BJ (cell line): Measurements from ENCODE around the gene SATB2. TPM values are rescaled to one million over a fixed set of nuclear protein-coding genes. Genes with fewer than 3 reads are reported as not detected.

ENCODE experiments used
- CTCF ChIA-PET: fragments of 350-600 bp; formaldehyde crosslinking; extraction: SDS; loops from one replicate; lab custom pipeline; 2021; ENCODE audit warnings: antibody characterized with exemption, inconsistent platforms; lab: Yijun Ruan, JAX
- POLR2A ChIA-PET: fragments of 300-600 bp; sonication (Branson Sonifier 250); formaldehyde crosslinking; extraction: SDS; loops from one replicate; lab custom pipeline; 2021; ENCODE audit warnings: antibody characterized with exemption; lab: Charles Lee
- DNase-seq: peaks from one replicate; pipeline ENCODE4 v3.0.0-alpha.2; 2011; ENCODE audit warnings: low read depth
- H3K27me3 ChIP-seq: 2 replicates; pipeline ENCODE4 v1.6.0; 2011; ENCODE audit warnings: low read length; ENCODE audit not compliant: control insufficient read depth, insufficient read depth
- H3K36me3 ChIP-seq: 2 replicates; pipeline ENCODE4 v1.5.1; 2011; ENCODE audit warnings: low read length; ENCODE audit not compliant: control insufficient read depth, insufficient read depth
- H3K4me3 ChIP-seq: 2 replicates; pipeline ENCODE4 v1.5.1; 2011; ENCODE audit warnings: low read depth, mild to moderate bottlenecking, control low read depth, low read length
- polyA plus RNA-seq: library from polyadenylated mRNA; depleted of rRNA; stranded (reverse); fragments of >200 nt; gene quantifications from 2 replicates; pipeline ENCODE4 v1.2.3, GENCODE V29; 2011
- TF ChIP-seq, protein P1 (sequence below): IDR thresholded peaks from 2 replicates; pipeline ENCODE4 v1.5.1; 2011; ENCODE audit warnings: low read depth, mild to moderate bottlenecking, control low read depth, inconsistent platforms, low read length, moderate library complexity; ENCODE audit not compliant: insufficient read depth

Gene SATB2
- polyA plus RNA-seq, 1 experiment, result 4.8 TPM

DNA sequence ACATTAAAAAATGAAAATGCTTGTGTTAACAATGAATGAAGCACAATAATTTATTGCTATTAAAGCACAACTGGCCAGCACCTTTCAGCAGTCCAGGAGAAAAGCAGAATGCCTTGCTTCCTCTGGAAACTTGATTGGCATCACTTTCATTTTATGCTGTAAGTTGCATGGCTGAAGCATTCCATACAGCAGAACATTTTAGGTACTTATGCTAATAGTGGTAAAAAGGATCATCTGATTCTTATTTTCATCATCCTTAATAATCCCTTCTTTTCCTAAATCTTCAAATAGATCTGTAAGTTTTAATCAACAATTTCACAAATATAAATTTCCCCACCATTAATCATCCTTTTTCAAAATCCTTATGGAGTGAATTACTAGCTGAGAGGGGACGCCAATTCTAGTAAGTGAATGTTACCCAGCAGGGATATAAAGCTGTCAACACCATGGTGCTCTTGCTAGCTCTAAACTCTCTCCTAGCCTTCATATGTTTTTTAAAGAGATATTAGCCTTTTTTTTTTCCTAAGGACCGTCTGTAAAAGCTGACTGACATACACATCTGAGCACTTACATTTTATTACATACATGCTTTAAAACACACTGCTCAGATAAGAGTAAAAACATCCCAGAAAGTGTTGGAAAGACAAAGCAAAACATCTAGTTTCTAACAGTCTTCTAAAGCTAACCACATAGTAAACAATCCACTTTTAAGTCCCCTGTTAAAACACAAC, 5.3 kb downstream of the SATB2 start:
- ChIA-PET CTCF (interaction anchor here (2.0 kb wide), 1 partner anchor 10 kb away, joined by 7 read pairs; no protein-coding TSS in a partner anchor), POLR2A (no interaction called here)
- no peaks in the 10 kb centered on the region for H3K36me3 ChIP-seq
- TF ChIP-seq, protein P1, sequence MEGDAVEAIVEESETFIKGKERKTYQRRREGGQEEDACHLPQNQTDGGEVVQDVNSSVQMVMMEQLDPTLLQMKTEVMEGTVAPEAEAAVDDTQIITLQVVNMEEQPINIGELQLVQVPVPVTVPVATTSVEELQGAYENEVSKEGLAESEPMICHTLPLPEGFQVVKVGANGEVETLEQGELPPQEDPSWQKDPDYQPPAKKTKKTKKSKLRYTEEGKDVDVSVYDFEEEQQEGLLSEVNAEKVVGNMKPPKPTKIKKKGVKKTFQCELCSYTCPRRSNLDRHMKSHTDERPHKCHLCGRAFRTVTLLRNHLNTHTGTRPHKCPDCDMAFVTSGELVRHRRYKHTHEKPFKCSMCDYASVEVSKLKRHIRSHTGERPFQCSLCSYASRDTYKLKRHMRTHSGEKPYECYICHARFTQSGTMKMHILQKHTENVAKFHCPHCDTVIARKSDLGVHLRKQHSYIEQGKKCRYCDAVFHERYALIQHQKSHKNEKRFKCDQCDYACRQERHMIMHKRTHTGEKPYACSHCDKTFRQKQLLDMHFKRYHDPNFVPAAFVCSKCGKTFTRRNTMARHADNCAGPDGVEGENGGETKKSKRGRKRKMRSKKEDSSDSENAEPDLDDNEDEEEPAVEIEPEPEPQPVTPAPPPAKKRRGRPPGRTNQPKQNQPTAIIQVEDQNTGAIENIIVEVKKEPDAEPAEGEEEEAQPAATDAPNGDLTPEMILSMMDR, result no peak
- no peak overlapping the region for H3K4me3 ChIP-seq
- DNase-seq, result no peak
- no peaks in the 10 kb centered on the region for H3K27me3 ChIP-seq

DNA sequence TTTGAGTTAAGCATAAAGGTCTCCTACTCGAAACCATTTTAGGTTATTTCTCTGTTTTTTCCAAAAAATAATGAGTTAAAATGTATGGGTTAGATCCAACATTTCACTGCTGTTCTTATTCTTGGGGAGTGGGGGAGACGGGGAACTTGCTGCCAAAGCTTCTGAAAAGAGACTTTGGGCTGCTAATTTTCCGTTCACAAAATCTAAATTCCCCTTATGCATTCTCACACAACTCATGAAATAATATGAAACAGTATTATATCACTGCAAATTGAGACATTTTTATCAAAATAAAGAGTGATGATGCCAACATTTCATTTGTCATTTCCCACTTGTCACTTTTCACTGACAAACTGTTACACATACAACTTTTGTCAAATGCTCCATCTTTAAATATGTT, 7.8 kb downstream of the SATB2 start:
- no peak overlapping the region for H3K4me3 ChIP-seq
- no peaks in the 10 kb centered on the region for H3K27me3 ChIP-seq
- no peak for DNase-seq
- ChIA-PET CTCF (no interaction called here), POLR2A (no interaction called here)
- TF ChIP-seq, protein P1, result no peak
- H3K36me3 ChIP-seq, result no peaks in the 10 kb centered on the region

DNA sequence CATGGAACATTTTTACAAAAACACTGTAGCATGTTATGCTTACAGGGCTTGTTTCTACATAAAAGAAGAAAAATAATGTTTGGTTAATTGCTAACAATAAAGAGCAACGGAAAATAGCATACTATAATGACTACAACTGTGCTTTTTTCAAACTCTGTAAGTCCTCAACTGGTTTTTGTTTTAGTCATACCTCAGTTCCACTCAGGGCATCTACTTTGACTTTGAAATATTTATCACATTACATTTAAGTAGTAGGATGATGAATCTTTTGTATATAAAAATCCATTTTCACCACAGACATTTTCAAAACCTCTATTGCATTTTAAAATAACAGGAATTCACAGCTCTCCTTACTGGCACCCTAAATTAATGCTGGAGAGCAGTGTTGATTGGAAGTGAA, 8.3 kb downstream of the SATB2 start:
- Histone ChIP-seq H3K27me3 (no peaks in the 10 kb centered on the region), H3K36me3 (no peaks in the 10 kb centered on the region), H3K4me3 (no peak overlapping the region)
- DNase-seq, result no peak
- ChIA-PET CTCF (no interaction called here), POLR2A (no interaction called here)
- TF ChIP-seq, protein P1, result no peak

DNA sequence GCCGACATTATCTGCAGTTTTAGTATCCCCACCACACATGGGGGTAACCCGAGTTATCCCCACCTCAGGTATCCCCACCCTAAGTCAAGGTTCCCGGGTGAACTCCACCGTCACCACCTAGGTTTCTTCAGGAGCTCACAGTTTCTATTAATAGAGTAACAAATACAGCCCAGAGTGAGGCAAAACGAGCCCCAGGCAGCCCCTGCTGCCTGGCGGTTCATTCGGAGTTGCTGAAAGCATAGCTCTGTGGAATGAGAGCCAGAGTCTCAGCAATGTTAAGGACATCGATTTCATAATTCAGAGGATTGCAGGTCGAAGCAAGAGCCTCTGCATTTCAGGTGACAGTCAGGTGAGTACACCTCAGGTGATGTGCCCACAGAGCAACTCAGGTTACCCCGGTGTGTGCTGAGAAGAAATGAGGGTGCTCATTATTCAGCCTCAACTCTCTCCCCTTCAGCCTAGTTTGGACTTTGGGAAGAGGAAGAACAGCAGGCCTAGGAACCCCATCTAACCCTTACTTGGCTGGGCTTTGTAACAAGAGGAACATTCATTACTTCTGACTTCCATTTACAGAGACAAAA, 10.7 kb downstream of the SATB2 start:
- POLR2A ChIA-PET, result interaction anchor here (0.6 kb wide), 1 partner anchor 147 kb away, joined by 3 read pairs; no protein-coding TSS in a partner anchor
- Histone ChIP-seq H3K36me3 (no peaks in the 10 kb centered on the region), H3K4me3 (no peak overlapping the region), H3K27me3 (no peaks in the 10 kb centered on the region)
- TF ChIP-seq, protein P1, result no peak
- CTCF ChIA-PET, result interaction anchor here (1.6 kb wide), 1 partner anchor 11 kb away, joined by 3 read pairs; no protein-coding TSS in a partner anchor
- DNase-seq, result no peak

DNA sequence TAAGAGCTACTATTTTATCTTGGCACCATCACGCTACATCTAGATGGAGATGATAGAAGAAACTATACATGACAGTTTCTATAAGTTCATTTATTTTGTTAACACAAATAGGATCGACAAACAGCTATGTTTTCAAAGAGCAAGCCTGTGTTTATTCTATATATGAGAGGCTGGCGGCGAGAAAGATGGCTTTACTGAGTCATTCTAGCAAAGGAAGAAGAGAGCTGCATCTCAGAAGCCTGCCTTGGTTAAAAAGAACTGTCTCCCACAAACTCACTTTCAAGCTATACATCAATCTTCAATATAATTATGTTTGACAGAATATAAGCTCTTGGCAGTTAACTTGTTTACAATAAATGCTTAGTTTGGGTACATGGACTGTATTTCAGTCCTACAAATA, 13.0 kb downstream of the SATB2 start:
- TF ChIP-seq, protein P1, result no peak
- no peak overlapping the region for H3K4me3 ChIP-seq
- no peak for DNase-seq
- ChIA-PET CTCF (interaction anchor here (1.2 kb wide), 1 partner anchor 33 kb away, joined by 3 read pairs; no protein-coding TSS in a partner anchor), POLR2A (no interaction called here)
- H3K36me3 ChIP-seq, result no peaks in the 10 kb centered on the region
- no peaks in the 10 kb centered on the region for H3K27me3 ChIP-seq
